ENCODE data around the gene ZFR. TPM values are rescaled to one million over a fixed set of nuclear protein-coding genes. Genes with fewer than 3 reads are reported as not detected.
A peak's percentile ranks its signal among the peaks of the same experiment; 100 is the strongest.
"Not testable (repeated sequence)": the region's sequence is repeated elsewhere in the genome, so short reads cannot be mapped to it uniquely, and the experiment has no call there.

Gene ZFR
- total RNA-seq, 1 donor from 2014 or later: 45.6 TPM

GRCh38 chr5:32413466-32414263 is 30.9 kb downstream of the ZFR start:
- DNase-seq (ENCODE audit: low read depth in 2 of 2): peak; percentile 30 to 45

GRCh38 chr5:32410630-32411029 is 33.9 kb downstream of the ZFR start:
- no peak for DNase-seq (ENCODE audit: low read depth in 2 of 2)

DNA sequence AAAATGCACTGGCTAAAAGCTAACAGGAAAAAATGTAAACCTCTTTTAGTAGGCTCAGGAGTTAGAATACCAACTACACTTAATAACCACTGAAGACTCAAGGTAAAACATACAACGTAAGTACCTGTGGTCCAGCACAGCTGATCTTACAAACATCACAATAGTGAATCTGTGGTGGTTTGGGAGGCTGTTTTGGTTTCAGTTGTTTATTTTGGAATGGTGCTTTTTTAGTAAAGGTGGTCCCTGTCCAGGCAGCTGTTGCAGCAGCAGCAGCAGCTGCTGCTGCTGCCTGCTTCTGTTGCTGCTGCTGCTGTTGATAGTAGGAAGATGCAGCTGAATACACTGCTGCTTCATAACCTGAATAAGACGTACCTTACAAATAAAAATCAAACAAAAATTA is 37.9 kb downstream of the ZFR start:
- no peak for DNase-seq (ENCODE audit: low read depth in 2 of 2)

GRCh38 chr5:32405507-32405906 is 39.0 kb downstream of the ZFR start:
- no peak for DNase-seq (ENCODE audit: low read depth in 2 of 2)

- no peak for DNase-seq (ENCODE audit: low read depth in 2 of 2)
Observed at GRCh38 chr5:32403760-32404159, 40.8 kb downstream of the ZFR start.

GRCh38 chr5:32400401-32400800 is 44.1 kb downstream of the ZFR start:
- DNase-seq (ENCODE audit: low read depth in 2 of 2): no peak

DNA sequence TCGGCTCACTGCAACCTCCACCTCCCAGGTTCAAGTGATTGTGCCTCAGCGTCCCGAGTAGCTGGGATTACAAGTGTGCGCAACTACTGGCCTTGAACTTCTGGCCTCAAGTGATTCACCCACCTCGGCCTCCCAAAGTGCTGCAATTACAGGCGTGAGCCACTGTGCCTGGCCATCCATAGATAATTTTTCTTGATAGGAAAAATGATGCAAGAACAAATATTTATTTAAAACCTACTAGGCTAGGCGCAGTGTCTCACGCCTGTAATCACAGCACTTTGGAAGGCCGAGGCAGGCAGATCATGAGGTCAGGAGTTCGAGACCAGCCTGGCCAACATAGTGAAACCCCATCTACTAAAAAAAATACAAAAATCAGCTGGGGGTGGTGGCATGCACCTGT is 45.8 kb downstream of the ZFR start:
- DNase-seq (ENCODE audit: low read depth in 2 of 2): not testable (repeated sequence)

DNA sequence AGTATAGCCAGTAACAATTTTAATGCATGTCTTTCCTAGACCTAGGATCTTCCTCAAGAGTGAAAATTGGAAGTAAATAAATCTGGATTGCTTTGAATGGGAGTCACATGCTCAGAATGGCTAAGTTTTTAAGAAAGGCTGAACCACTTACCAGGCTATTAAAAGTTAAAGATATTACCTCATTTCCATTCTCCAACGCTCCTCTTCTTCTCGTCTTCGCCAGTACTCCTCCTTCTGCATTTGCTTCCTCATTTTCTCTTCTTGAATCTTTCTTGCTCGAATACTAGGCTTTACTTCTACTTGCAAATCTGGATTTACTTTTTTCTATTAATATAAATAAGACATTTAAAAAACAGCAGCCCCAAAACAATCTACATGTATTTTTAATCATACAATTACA is 49.6 kb downstream of the ZFR start:
- no peak for DNase-seq (ENCODE audit: low read depth in 2 of 2)

GRCh38 chr5:32392039-32392438 is 52.5 kb downstream of the ZFR start:
- no peak for DNase-seq (ENCODE audit: low read depth in 2 of 2)

GRCh38 chr5:32390819-32391591 is 53.5 kb downstream of the ZFR start:
- peak; percentile 5 to 23 for DNase-seq (ENCODE audit: low read depth in 2 of 2)

DNA sequence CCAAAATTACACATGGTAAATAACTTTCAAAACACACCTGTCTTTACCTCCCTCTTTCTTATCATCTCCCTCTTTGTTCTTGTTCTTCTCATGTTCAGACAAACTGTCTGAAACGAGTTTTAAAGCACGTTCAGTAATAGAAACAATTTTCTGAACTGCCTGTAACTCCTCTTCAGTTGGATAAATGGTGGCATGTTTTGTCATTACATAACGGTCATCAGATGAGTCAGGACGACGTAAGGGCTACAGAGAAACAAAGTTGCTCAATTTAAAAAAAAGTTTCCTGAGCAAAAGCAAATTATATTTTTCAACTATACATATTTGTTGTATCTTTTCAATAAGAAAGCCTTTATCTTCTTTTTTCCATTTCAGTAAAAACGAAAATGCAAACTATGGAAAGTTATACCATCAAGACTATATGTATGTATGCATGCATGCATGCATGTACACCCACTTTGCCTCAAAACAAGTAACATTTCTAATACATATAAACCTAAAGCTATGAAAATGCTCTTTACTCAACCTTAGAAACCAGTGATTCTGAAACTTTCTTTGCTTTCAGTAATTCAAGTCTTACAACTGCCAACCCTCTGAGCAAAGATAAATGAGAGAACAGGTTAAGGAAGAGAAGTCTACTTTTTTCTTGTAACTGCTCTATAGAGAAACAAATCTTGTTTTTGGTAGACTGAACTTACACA is 56.0 kb downstream of the ZFR start:
- no peak for DNase-seq (ENCODE audit: low read depth in 2 of 2)

DNA sequence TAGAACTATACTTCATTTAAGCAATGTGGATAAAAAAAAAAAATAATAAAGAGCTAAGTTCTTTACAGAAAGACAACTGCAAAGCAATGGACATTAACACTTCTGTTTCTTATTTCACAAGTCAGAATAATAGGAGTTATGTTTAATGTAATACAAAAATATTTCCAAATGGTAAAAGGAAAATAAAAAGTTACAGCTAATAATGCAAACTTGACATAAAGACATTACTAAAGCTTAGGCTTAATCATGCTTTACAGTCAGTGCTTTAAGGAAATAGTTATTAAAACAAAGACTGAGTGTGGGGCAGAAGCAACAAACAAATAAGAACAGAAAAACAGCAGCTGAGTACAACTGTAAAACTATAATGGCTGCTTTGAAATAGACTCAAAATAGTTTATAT is 56.7 kb downstream of the ZFR start:
- DNase-seq (ENCODE audit: low read depth in 2 of 2): no peak

DNA sequence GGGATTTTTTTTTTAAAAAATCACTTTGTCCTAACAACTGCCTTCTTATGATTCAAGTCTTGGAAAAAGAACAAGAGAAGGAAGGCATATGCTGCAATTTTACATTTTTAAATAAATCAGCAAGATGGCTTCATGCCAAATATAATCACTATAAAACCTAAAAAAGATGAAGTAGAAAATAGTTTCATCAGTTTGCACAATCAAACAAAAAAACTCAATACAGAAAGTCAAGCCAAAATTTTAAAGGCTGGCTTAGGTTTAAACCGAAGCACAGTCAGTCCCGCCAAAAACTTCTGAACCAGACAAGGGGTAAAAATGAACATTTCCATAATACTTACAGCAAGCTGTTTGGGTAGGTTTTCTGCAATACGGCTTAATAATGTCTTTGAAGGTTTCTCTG is 57.3 kb downstream of the ZFR start:
- DNase-seq (ENCODE audit: low read depth in 2 of 2): no peak

DNA sequence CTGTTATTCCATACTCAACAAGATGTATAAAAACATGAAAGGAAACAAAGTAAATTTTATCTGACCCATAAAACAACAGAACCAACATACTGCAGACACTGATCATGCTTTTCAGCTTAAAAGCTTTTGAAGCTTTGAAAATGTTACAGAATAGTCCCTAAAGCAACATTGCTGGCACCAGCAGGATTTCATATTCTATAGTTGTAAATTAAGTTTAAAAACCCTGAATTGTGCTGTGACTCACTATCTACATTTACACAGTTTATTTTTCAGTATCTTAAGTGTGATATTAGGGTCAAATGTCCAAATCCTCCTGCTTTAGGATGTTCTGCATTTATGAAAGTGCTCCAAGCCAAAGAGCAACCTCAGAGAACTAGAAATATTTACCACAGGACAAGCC is 59.9 kb downstream of the ZFR start:
- no peak for DNase-seq (ENCODE audit: low read depth in 2 of 2)

DNA sequence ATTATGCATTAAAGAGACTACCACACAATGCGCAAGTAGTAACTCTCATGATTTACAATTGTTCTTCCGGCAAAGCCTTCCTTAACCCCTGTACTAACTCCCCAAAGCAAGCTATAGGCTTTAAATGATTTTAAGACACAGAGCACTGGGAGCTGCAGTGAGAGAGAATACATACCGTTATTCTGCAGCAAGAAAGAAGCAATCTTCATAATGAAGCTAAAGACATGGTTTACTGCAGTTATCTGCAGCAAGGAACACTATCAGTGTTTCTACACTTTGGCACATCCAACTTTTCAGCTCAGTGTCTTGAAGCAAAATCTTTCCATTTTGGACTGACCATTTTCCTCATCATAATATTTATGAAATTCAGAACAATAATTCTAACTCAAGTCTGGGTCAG is 61.0 kb downstream of the ZFR start:
- no peak for DNase-seq (ENCODE audit: low read depth in 2 of 2)

- no peak for DNase-seq (ENCODE audit: low read depth in 2 of 2)
Observed at GRCh38 chr5:32383065-32383464, 61.5 kb downstream of the ZFR start.

DNA sequence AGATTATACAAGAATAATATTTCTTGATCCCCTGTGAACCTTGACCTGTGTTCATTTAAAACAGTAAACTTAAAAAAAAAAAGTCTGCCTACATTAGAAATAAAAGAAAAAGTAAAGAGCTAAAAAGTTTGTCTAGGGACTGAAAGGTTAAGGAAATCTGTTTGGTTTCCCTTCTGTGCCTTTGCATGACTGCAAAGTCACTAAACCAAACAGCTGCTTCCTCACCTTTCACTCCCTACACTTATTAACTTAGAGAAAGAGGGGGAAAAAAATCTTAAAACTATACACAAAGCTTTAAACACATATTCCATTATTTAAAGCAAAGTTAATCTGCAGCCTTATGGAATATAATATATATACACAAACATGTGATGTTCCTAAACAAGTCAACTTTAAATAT is 65.1 kb downstream of the ZFR start:
- DNase-seq (ENCODE audit: low read depth in 2 of 2): peak in 1 of 2 donors; percentile 48

DNA sequence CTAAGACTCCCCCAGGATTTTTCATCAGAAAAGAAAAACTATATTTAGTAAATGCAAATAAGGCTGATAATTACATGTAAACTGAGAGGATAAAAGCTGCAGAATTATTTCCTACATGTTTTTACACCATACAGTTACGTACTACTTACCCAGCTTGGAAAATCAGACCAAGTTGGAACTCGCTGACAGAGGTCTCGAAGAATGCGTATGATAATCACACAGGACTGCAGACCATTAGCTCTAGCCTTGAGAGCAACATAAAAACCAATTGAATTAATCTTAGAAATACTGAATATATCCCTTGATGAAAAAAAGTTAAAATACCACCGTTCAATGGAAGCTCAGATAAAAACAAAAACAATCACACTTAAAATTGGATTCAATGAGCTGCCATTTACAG is 65.6 kb downstream of the ZFR start:
- DNase-seq (ENCODE audit: low read depth in 2 of 2): no peak

DNA sequence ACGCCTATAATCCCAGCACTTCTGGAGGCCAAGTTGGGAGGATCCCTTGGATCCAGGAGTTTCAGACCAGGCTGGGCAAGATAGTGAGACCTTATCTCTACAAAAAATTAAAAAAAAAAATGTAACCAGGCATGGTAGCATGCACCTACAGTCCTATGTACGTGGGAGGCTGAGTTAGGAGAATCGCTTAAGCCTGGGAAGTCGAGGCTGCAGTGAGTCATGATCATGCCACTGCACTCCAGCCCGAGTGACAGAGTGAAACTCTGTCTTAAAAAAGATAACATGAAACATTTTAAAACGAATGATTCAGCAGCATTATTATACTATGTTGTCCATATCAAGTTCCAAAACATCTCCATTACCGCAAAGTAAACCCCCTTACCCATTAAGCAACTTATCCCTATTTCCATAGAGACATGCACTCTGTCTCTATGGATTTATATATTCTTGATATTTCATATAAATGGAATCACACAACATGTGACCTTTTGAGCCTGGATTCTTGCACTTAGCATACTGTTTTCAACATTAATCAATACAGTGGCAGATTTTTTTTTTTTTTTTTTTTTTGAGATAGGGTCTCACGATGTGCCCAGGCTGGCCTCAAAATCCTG is 74.9 kb downstream of the ZFR start:
- no peak for DNase-seq (ENCODE audit: low read depth in 2 of 2)

DNA sequence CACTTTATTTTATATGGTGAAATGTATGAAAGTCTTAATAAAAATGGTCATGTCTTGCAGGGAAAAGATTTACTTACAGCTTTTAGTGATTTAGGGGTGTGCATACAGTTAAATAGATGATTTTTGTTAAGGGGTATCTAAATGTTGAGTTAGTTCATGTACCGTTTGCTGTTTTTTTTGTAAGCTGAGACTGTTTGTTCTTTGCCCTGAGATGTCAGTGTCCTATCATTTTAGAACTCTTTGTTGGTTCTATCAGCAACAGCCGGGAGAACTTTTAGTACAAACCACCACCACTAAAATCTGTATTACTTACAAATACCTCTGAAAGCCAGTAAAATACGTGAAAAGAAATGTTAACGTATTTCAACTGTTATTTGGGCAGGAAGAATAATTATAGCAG is 75.5 kb downstream of the ZFR start:
- no peak for DNase-seq (ENCODE audit: low read depth in 2 of 2)

DNA sequence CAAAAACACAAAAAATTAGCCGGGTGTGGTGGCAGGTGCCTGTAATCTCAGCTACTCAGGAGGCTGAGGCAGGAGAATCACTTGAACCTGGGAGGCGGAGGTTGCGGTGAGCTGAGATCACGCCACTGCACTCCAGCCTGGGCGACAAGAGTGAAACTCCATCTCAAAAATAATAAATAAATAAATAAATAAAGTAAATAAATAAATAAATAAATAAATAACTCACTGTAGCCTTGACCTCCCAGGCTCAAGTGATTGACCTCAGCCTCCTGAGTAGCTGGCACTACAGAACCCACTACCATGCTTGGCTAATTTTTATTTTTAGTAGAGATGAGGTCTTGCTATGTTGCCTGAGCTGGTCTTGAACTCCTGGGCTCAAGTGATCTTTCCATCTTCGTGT is 77.3 kb downstream of the ZFR start:
- not testable (repeated sequence) for DNase-seq (ENCODE audit: low read depth in 2 of 2)

DNA sequence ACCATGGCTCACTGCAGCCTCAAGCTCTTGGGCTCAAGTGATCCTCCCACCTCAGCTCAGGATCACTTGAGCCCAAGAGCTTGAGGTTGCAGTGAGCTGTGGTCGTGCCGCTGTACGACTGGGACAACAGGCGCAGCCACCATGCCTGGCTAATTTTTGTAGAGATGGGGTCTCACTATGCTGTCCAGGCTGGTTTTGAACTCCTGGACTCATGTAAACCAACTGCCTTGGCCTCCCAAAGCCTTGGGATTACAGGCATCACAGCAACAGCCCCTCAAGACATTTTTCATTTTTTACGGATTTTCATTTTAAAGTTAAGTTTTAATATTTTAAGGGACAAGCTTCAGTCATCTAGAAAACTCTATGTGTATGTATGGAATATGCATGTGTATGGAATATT is 78.9 kb downstream of the ZFR start:
- no peak for DNase-seq (ENCODE audit: low read depth in 2 of 2)
